Activated naive CD4-positive, alpha-beta T cell treated with anti-CD3 and anti-CD28 coated beads, Interleukin-2, amount 50 U/mL, for 24 hours (primary cell): Measurements from ENCODE around the gene CRYM.
"Not testable (repeated sequence)": the region's sequence is repeated elsewhere in the genome, so short reads cannot be mapped to it uniquely, and the experiment has no call there.

Experiments used
- H3K27ac Mint-ChIP-seq: one replicate; pipeline ENCODE4 v1.8.0; 2021; ENCODE audit warnings: mild to moderate bottlenecking, mixed read lengths
- H3K27me3 Mint-ChIP-seq: one replicate; pipeline ENCODE4 v1.8.0; 2021; ENCODE audit warnings: mixed read lengths
- H3K36me3 Mint-ChIP-seq: one replicate; pipeline ENCODE4 v1.8.0; 2021; ENCODE audit warnings: mixed read lengths
- H3K4me1 Mint-ChIP-seq: one replicate; pipeline ENCODE4 v1.8.0; 2021; ENCODE audit warnings: mixed read lengths
- H3K4me3 Mint-ChIP-seq: one replicate; pipeline ENCODE4 v1.8.0; 2021; ENCODE audit warnings: mild to moderate bottlenecking, mixed read lengths
- H3K9me3 Mint-ChIP-seq: one replicate; pipeline ENCODE4 v1.8.0; 2021; ENCODE audit warnings: mixed read lengths

Gene CRYM

GRCh38 chr16:21289789-21290188 lies 11.7 kb upstream of the CRYM start:
- not testable (repeated sequence) for H3K27ac Mint-ChIP-seq, H3K4me1 Mint-ChIP-seq, H3K36me3 Mint-ChIP-seq, H3K4me3 Mint-ChIP-seq, H3K9me3 Mint-ChIP-seq
- H3K27me3 Mint-ChIP-seq, result peaks cover 43% of the 10 kb centered on the region

DNA sequence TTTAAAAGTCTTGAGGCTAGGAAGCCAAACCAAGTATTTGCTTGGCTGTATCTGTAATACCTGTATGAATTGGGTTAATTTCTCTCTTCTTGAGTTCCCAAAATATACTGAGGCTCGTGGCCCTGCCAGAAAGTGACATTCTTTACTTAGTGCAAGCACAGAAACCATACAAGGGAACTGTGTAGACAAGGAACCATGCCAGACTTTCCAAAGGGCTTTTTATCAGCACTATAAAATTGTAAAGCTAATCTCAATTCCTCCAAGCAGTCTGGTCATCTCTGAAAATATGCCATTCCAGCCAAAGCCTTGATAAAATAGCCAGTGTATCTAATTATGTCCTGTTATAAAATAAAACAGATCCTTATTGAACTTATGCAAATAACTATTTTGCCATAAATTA lies 7.2 kb upstream of the CRYM start:
- peaks cover 13% of the 10 kb centered on the region for H3K9me3 Mint-ChIP-seq
- peaks cover 50% of the 10 kb centered on the region for H3K27me3 Mint-ChIP-seq
- H3K4me3 Mint-ChIP-seq, result no peak overlapping the region

GRCh38 chr16:21284414-21284813 lies 6.3 kb upstream of the CRYM start:
- no peak overlapping the region for H3K4me3 Mint-ChIP-seq
- H3K36me3 Mint-ChIP-seq, result peaks cover 3% of the 10 kb centered on the region
- peaks cover 12% of the 10 kb centered on the region for H3K9me3 Mint-ChIP-seq
- no peak overlapping the region for H3K27ac Mint-ChIP-seq
- peaks cover 4% of the 10 kb centered on the region for H3K4me1 Mint-ChIP-seq
- peaks cover 53% of the 10 kb centered on the region for H3K27me3 Mint-ChIP-seq

More for the DNA sequence above, 7.2 kb upstream of the CRYM start:
- H3K27ac Mint-ChIP-seq, result no peak overlapping the region
- H3K36me3 Mint-ChIP-seq, result peaks cover 3% of the 10 kb centered on the region
- peaks cover 4% of the 10 kb centered on the region for H3K4me1 Mint-ChIP-seq

- H3K27me3 Mint-ChIP-seq, result peaks cover 53% of the 10 kb centered on the region
- H3K27ac Mint-ChIP-seq, result no peak overlapping the region
- peaks cover 3% of the 10 kb centered on the region for H3K36me3 Mint-ChIP-seq
- H3K4me3 Mint-ChIP-seq, result no peak overlapping the region
- H3K9me3 Mint-ChIP-seq, result peaks cover 5% of the 10 kb centered on the region
- peaks cover 4% of the 10 kb centered on the region for H3K4me1 Mint-ChIP-seq
Measured at GRCh38 chr16:21283521-21284289, 5.6 kb upstream of the CRYM start.

DNA sequence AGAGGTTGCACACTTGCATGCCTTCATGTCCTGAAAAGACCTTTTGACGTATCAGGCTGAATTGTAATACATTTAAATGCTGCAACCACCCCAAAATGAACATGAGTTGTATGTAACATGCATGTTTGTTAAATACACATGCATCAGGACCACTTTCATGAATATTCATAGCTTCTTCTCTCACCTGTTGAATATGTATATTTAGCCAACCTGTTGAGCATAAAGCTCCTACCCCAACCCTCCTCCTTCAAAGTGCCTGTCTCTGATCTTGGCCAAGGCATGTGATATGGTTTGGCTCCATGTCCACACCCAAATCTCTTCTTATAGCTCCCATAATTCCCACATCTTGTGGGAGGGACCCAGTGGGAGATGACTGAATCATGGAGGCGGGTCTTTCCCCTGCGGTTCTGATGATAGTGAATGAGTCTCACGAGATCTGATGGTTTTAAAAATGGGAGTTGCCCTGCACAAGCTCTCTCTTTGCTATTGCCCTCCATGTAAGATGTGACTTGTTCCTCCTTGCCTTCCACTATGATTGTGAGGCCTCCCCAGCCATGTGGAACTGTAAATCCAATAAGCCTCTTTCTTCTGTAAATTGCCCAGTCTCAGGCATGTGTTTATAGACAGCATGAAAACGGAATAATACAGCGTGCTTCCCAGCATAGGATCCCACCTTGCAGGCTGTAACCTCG lies 3.8 kb upstream of the CRYM start:
- H3K4me3 Mint-ChIP-seq, result no peak overlapping the region
- no peak overlapping the region for H3K27ac Mint-ChIP-seq
- peaks cover 4% of the 10 kb centered on the region for H3K9me3 Mint-ChIP-seq
- no peaks in the 10 kb centered on the region for H3K36me3 Mint-ChIP-seq
- peaks cover 51% of the 10 kb centered on the region for H3K27me3 Mint-ChIP-seq
- H3K4me1 Mint-ChIP-seq, result peaks cover 4% of the 10 kb centered on the region

DNA sequence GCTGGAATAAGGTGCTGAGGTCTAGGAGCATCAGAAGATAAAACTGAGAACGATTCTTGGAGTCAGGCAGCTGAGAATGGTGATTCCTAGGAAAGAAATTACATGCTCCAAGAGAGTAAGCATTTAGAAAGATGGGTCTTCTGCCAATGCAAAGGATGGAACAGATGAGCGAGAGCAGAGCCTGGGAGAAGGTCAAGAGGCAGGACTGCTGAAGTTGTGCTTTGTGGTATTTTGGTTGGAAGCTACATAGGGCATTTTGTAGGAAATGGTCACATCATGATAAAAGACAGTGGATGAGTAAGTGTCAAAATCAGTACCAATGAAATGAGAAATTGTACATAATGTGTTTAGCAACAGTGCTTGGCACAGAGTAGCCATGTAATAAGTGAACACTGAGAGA lies 1.4 kb upstream of the CRYM start:
- peaks cover 4% of the 10 kb centered on the region for H3K9me3 Mint-ChIP-seq
- peaks cover 3% of the 10 kb centered on the region for H3K4me1 Mint-ChIP-seq
- peaks cover 52% of the 10 kb centered on the region for H3K27me3 Mint-ChIP-seq
- no peak overlapping the region for H3K27ac Mint-ChIP-seq
- no peaks in the 10 kb centered on the region for H3K36me3 Mint-ChIP-seq
- H3K4me3 Mint-ChIP-seq, result no peak overlapping the region

GRCh38 chr16:21277045-21277926 lies 804 bp downstream of the CRYM start:
- Mint-ChIP-seq H3K4me3 (no peak overlapping the region), H3K4me1 (no peaks in the 10 kb centered on the region), H3K9me3 (peaks cover 4% of the 10 kb centered on the region), H3K27ac (no peak overlapping the region), H3K27me3 (peaks cover 48% of the 10 kb centered on the region), H3K36me3 (no peaks in the 10 kb centered on the region)

DNA sequence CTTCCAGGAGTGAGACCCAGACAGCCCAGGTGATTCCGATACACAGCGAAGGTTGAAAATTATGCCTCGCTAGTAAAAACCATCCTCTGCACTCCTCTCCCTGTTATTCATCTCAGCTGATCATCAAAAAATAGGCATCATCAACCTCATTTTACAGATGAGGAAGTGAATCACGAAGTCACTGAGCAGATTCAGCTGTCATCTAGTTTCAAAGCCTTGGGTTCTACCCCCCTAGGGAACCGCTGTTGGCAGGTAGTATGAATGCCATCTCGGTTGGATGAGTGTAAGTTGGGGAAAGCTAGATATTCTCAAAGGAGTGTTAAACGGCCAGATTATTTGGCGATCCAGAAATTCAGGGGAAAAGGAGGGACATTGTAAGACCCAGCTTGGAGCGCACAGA lies 2.0 kb downstream of the CRYM start:
- no peaks in the 10 kb centered on the region for H3K9me3 Mint-ChIP-seq
- no peak overlapping the region for H3K27ac Mint-ChIP-seq
- H3K4me3 Mint-ChIP-seq, result no peak overlapping the region
- H3K4me1 Mint-ChIP-seq, result no peaks in the 10 kb centered on the region
- H3K36me3 Mint-ChIP-seq, result no peaks in the 10 kb centered on the region
- H3K27me3 Mint-ChIP-seq, result peaks cover 39% of the 10 kb centered on the region

DNA sequence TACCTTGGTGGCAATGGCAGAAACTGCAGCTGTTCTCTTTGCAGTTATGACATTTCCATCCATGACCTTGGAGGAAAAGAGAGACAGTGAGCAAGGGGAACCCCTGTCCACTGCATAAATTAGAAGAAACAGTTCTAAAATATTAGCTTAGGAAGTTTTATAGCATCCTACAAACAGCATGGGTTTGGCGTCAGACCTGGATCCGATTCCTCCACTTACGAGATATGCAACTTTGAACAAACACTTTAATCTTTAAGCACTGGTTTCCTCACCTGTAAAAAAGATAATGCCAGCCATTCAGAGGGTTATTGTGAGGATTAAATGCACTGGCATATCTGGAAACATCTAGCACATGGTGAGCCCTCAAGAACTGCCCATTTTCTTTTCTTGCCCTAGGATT lies 2.6 kb downstream of the CRYM start:
- Mint-ChIP-seq H3K4me3 (no peak overlapping the region), H3K36me3 (no peaks in the 10 kb centered on the region), H3K4me1 (no peaks in the 10 kb centered on the region), H3K27me3 (peaks cover 38% of the 10 kb centered on the region), H3K27ac (no peak overlapping the region), H3K9me3 (no peaks in the 10 kb centered on the region)

GRCh38 chr16:21274172-21274726 lies 3.8 kb downstream of the CRYM start:
- no peak overlapping the region for H3K27ac Mint-ChIP-seq

GRCh38 chr16:21272763-21273162 lies 5.3 kb downstream of the CRYM start:
- peaks cover 24% of the 10 kb centered on the region for H3K27me3 Mint-ChIP-seq
- H3K4me3 Mint-ChIP-seq, H3K36me3 Mint-ChIP-seq, H3K27ac Mint-ChIP-seq, H3K4me1 Mint-ChIP-seq, H3K9me3 Mint-ChIP-seq: not testable (repeated sequence)

More at GRCh38 chr16:21274172-21274726, 3.8 kb downstream of the CRYM start:
- no peaks in the 10 kb centered on the region for H3K4me1 Mint-ChIP-seq
- H3K27me3 Mint-ChIP-seq, result peaks cover 30% of the 10 kb centered on the region
- H3K36me3 Mint-ChIP-seq, result no peaks in the 10 kb centered on the region
- H3K4me3 Mint-ChIP-seq, result no peak overlapping the region
- no peaks in the 10 kb centered on the region for H3K9me3 Mint-ChIP-seq

DNA sequence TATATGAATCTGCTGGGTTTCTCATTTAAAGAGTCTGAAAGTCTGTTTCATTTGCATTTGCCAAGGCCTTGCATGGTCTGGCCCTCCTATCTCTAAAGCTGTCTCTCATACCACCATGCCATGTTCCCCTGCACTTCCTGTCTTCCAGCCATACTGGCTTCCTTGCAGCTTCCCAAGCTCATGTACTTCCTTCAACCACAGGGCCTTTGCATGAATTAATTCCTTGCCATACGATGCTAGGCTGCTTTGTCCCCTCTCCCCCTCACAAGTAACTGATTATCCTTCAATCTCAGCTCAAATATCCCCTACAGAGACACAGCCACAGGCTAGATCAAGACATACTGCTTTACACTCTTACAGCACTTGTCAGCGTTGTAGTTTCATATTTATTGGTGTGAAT lies 5.8 kb downstream of the CRYM start:
- no peaks in the 10 kb centered on the region for H3K4me1 Mint-ChIP-seq
- H3K27me3 Mint-ChIP-seq, result peaks cover 21% of the 10 kb centered on the region
- H3K9me3 Mint-ChIP-seq, result no peaks in the 10 kb centered on the region
- H3K27ac Mint-ChIP-seq, result no peak overlapping the region
- no peak overlapping the region for H3K4me3 Mint-ChIP-seq
- no peaks in the 10 kb centered on the region for H3K36me3 Mint-ChIP-seq

DNA sequence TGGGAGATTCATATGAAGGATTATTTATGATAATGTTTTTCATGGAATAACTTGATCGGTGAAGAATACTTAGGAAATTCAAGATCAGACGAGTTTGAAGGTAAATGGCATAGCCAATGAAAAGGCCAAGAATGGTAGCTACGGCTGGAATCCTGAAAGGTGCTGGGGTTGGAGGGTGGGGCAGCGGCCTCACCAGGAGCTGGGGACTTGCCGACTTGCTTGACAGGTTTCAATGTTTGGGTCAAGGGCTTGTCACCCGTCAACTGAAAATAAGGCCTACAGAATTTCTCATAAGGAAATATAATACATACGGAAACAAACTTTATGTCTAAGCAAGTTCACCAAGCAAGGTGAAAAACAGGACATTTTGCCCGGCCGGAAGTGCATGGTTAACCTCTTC lies 9.9 kb downstream of the CRYM start:
- Mint-ChIP-seq H3K4me3 (no peak overlapping the region), H3K9me3 (no peaks in the 10 kb centered on the region), H3K27me3 (peaks cover 1% of the 10 kb centered on the region), H3K4me1 (no peaks in the 10 kb centered on the region), H3K27ac (no peak overlapping the region), H3K36me3 (no peaks in the 10 kb centered on the region)

DNA sequence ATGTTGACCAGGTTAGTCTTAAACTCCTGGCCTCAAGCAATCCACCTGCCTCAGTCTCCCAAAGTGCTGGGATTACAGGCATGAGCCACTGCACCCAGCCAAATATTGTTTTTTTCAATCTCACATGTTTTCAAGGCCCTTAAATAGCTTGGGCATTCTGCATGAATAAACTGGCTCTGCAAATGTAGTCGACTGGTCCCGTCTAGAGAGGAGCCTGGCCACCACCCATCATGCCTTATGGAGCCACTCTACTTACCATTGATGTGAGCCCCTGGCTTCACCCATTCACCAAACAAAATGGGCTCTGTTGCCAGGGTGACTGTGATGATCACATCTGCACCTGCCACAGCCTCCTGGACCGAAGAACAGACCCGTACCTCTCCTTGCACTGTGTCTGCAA lies 10.8 kb downstream of the CRYM start:
- Mint-ChIP-seq H3K4me3 (no peak overlapping the region), H3K4me1 (no peaks in the 10 kb centered on the region), H3K9me3 (no peaks in the 10 kb centered on the region), H3K27me3 (peaks cover 1% of the 10 kb centered on the region), H3K27ac (no peak overlapping the region), H3K36me3 (no peaks in the 10 kb centered on the region)

DNA sequence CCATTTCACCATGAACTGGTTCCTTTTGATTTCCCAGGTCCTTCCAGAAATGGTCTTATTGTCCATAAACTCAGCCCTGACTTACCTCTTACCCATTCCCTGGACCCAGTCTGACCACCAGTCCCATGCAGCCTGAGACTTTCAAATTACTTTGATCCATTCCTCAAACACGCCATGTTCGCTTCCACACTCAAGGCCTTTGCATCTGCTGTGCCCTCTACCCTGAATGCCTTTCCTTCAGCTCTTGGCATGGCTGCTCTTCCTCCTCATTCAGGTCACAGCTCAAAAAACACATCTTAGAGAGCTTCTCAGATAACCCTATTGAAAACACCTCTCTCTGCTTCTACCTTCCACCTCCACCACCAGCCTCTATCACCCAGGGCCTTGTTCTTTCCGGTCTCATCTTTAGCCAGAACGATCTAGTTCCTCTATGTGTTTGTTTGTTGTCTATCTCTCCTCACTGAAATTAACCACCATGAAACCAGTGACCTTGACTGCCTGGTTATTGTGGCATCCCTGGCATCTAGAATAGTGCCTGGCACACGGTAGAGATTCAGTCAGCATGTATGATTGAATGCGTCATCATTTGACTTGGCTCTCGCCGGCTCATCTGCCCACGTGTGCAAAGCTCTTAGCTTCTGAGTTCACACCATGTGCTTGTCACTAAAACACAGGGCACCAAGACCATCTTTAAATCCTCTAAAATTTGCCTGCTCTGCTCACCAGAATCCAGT lies 12.8 kb downstream of the CRYM start:
- Mint-ChIP-seq H3K9me3 (no peaks in the 10 kb centered on the region), H3K4me3 (no peak overlapping the region), H3K4me1 (no peaks in the 10 kb centered on the region), H3K27ac (no peak overlapping the region), H3K36me3 (no peaks in the 10 kb centered on the region), H3K27me3 (peaks cover 2% of the 10 kb centered on the region)
